ENCODE measurements around the gene SCFD1. TPM values are rescaled to one million over a fixed set of nuclear protein-coding genes. Genes with fewer than 3 reads are reported as not detected.

Gene SCFD1
- total RNA-seq, 2 experiments from 2014 or later: 59.2 to 61.7 TPM

DNA sequence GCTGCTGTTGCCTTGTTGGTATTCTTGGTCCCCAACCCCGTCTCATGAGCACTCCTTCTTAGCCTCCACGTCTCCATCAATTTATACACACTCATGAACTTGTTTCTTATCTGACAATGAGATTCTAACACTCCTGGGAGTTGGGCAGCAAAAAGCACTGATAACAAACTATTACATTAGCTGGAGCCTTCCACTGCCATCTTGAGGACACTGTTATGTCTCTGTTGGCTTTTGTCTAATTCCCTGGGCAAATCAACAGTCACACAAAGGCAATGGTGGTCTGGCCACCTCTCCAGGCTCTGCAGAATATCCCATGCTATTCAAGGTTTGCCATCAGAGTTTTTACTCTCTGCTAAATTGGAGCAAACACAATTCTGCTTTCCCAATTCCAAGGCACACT is 134.5 kb downstream of the SCFD1 start:
- no peak for DNase-seq
- H3K27me3 Mint-ChIP-seq: peaks cover 2% of the 10 kb centered on the region
- H3K27ac Mint-ChIP-seq: no peak overlapping the region
- no peaks in the 10 kb centered on the region for H3K4me1 Mint-ChIP-seq
- H3K9me3 Mint-ChIP-seq: no peaks in the 10 kb centered on the region
- no peak overlapping the region for H3K4me3 Mint-ChIP-seq
- ChIA-PET POLR2A (no interaction called here), CTCF (no interaction called here)
- no peaks in the 10 kb centered on the region for H3K36me3 Mint-ChIP-seq (ENCODE audit: low read depth)

DNA sequence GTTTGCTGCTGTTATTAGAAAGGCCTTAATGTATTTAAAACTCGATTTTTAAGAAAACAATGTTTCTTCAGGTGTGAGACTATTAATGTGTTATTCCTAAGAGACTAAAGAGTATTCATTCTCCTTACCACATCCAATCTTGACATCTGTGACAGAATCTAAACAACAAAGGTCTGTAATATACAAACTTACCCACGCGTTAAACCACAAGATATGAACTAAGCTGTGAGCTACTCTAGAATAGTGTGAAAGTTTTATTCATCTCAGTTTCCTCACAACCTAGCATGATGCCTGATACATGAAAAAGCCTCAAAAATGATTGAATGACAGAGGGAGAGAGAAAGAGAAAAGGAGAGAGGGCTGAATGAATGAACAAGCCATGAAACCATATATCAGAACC is 135.0 kb downstream of the SCFD1 start:
- no peaks in the 10 kb centered on the region for H3K9me3 Mint-ChIP-seq
- H3K4me3 Mint-ChIP-seq: no peak overlapping the region
- no peaks in the 10 kb centered on the region for H3K4me1 Mint-ChIP-seq
- DNase-seq: no peak
- ChIA-PET CTCF (no interaction called here), POLR2A (no interaction called here)
- H3K36me3 Mint-ChIP-seq (ENCODE audit: low read depth): no peaks in the 10 kb centered on the region
- peaks cover 2% of the 10 kb centered on the region for H3K27me3 Mint-ChIP-seq
- H3K27ac Mint-ChIP-seq: no peak overlapping the region

DNA sequence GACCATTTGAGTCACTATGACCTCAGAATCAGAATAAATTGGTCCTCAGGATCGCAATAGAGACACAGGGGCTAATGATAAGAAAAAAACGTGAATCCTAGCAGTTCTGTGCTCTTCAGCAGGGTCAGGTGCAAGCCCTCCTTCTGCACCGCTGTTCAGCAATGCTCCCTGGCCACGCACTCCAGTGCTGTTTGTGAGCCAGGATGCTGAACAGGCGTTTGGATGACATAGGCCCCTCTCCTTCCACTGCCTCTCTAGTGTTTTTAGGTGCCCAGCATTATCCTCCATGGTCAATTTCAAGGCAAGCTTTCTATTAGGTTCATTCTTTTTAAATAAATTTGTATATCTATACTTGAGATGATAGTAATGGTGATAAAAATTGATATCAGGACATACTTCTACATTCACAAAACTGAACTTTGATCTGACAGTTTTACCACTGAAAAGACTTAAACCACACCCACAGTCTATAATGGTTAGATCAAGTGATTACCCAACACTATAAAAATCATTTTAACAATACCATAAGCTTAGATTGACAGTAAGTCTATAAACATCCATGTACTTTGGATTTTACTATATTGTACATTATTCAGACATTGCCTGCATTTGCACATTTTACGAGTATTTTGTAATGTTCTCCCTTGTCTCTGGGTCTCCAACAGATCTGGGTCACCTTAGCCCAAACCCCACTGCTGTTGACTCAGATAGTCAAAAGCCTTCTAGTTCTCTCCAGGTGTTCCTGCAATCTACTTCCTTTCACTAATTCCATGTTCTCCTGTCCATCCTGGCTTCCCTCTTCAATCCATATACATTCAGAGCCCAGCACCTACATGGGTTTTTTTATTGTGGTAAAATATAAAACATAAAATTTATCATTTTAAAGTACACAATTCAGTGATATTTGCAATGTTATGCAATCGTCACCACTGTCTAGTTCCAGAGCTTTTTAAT is 137.3 kb downstream of the SCFD1 start:
- no peaks in the 10 kb centered on the region for H3K4me1 Mint-ChIP-seq

DNA sequence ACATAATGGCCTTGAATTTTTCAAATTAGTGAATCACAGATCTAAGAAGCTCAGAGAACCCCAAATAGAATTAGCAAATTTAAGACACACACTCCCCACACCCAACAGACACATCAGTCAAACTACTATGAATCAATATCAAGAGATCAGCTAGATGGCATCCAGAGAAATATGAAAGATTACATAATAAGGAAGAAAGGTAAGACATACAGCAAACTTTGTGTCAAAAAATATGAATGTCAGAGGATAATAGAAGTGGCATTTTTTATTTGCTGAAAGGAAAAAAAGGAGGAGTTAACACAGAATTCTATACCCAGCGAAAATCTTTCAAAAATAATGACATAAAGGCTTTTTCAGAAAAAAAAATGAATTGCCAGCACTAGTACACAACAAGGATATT is 141.8 kb downstream of the SCFD1 start:
- Mint-ChIP-seq H3K9me3 (peaks cover 9% of the 10 kb centered on the region), H3K4me3 (no peak overlapping the region), H3K27me3 (peaks cover 8% of the 10 kb centered on the region), H3K36me3 (ENCODE audit: low read depth) (no peaks in the 10 kb centered on the region), H3K27ac (no peak overlapping the region), H3K4me1 (no peaks in the 10 kb centered on the region)
- DNase-seq: no peak
- ChIA-PET CTCF (no interaction called here), POLR2A (no interaction called here)

More for the DNA sequence above, 137.3 kb downstream of the SCFD1 start:
- Mint-ChIP-seq H3K27ac (no peak overlapping the region), H3K27me3 (peaks cover 6% of the 10 kb centered on the region), H3K4me3 (no peak overlapping the region), H3K36me3 (ENCODE audit: low read depth) (no peaks in the 10 kb centered on the region), H3K9me3 (peaks cover 9% of the 10 kb centered on the region)
- ChIA-PET POLR2A (no interaction called here), CTCF (no interaction called here)
- no peak for DNase-seq

DNA sequence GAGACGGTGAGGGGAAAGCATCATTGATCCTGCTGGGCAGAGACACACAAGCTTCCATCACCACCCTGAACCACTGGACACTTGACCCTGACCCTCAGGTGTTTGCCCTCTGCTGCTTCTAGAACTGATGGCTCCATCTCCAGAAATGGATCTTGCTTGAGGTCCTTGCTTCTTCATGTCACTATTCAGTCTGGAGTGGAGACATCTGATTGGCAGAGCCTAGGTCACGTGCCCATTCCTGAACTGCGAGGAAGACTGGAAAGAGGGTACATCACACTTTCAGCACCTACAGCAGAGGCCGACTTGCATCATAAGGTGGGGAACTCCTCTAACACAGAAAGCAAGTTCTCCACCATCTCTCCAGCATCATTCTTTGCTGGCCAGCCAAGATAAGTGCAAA is 145.5 kb downstream of the SCFD1 start:
- H3K27me3 Mint-ChIP-seq: peaks cover 33% of the 10 kb centered on the region

DNA sequence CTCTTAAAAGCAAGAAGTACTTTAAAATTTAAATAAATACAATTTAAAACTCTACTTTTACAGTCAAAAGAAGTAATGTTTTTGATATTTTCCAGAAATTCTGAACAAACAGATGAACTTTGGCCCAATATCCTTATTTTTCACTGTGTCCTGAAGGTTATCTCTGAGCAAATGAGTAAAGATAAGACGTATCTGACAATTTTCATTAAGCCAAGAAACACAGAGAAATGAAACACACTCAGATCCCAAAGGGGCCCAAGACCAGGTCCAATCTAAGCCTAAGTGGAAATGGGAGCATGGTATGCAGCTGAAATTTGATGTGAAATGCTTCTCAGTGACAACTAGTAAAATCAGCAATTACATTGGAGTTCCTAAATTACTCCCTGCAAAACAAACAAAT is 146.7 kb downstream of the SCFD1 start:
- no peaks in the 10 kb centered on the region for H3K36me3 Mint-ChIP-seq (ENCODE audit: low read depth)
- H3K27me3 Mint-ChIP-seq: peaks cover 33% of the 10 kb centered on the region
- H3K4me3 Mint-ChIP-seq: no peak overlapping the region
- ChIA-PET POLR2A (no interaction called here), CTCF (no interaction called here)
- no peak overlapping the region for H3K27ac Mint-ChIP-seq
- peaks cover 4% of the 10 kb centered on the region for H3K9me3 Mint-ChIP-seq
- H3K4me1 Mint-ChIP-seq: no peaks in the 10 kb centered on the region
- no peak for DNase-seq

More for the DNA sequence above, 145.5 kb downstream of the SCFD1 start:
- H3K4me3 Mint-ChIP-seq: no peak overlapping the region
- H3K27ac Mint-ChIP-seq: no peak overlapping the region
- CTCF ChIA-PET: no interaction called here
- POLR2A ChIA-PET: no interaction called here
- no peaks in the 10 kb centered on the region for H3K4me1 Mint-ChIP-seq
- H3K36me3 Mint-ChIP-seq (ENCODE audit: low read depth): no peaks in the 10 kb centered on the region
- no peak for DNase-seq
- peaks cover 9% of the 10 kb centered on the region for H3K9me3 Mint-ChIP-seq

DNA sequence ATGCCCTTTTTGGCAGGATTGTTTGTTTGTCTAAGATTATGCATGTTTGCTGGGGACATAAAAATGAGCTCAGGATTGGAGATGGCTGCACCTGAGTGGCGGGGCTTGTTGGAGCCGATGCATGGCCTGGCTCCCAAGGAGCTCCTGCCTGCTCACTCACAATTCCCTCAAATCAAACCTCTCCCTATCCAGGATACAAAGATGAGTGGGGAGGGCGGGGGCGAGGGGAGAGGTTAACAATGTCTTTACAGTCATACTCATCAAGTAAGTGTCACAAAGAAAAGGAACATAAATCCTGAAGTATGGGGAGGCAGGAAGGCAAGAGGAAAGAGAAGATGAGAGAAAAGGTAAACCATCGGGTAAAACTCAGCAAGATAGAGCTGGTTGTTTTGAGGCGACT is 148.3 kb downstream of the SCFD1 start:
- CTCF ChIA-PET: no interaction called here
- H3K4me3 Mint-ChIP-seq: no peak overlapping the region
- peaks cover 32% of the 10 kb centered on the region for H3K27me3 Mint-ChIP-seq
- no peaks in the 10 kb centered on the region for H3K36me3 Mint-ChIP-seq (ENCODE audit: low read depth)
- no peaks in the 10 kb centered on the region for H3K9me3 Mint-ChIP-seq
- H3K4me1 Mint-ChIP-seq: no peaks in the 10 kb centered on the region
- H3K27ac Mint-ChIP-seq: no peak overlapping the region
- DNase-seq: no peak
- POLR2A ChIA-PET: no interaction called here

DNA sequence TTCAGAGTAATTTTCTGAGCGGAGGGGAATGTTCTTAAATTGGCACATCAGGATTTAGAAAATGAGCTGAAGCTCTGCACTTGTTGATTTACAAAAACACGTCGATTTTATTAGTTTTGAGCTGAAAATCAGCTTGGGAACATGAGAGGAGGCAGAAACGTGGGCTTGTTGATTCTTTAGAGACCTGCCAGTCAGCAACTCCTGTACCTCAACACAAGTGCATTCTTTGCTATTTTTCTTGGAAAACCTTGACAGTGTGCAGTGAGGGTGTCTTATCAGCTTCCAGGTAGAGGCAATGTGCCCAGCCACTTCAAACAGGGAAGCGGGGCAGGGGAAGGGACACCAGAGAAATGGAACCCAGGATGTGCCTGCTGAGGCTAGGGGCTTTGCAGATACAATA is 149.5 kb downstream of the SCFD1 start:
- CTCF ChIA-PET: no interaction called here
- no peak overlapping the region for H3K4me3 Mint-ChIP-seq
- H3K27me3 Mint-ChIP-seq: peaks cover 32% of the 10 kb centered on the region
- no peaks in the 10 kb centered on the region for H3K4me1 Mint-ChIP-seq
- DNase-seq: no peak
- no peak overlapping the region for H3K27ac Mint-ChIP-seq
- POLR2A ChIA-PET: no interaction called here
- H3K9me3 Mint-ChIP-seq: no peaks in the 10 kb centered on the region
- H3K36me3 Mint-ChIP-seq (ENCODE audit: low read depth): no peaks in the 10 kb centered on the region

DNA sequence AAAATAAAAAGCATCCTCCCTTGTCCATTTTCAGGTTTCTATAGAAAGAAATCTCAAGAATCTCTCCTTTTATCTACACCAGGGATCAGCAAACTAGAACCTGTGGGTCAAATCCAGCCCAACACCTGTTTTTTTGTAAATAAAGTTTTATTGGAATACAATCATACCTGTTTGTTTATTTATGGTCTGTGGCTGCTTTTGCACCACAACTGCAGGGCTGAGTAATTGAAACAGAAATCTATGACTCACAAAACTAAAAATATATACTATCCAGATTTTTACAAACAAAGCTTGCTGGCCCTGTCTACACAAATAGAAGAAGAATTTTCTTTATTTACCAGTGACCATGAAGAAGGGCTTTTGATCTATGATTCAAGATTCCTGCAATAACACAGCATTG is 157.1 kb downstream of the SCFD1 start:
- Mint-ChIP-seq H3K4me3 (no peak overlapping the region), H3K27me3 (peaks cover 16% of the 10 kb centered on the region), H3K27ac (no peak overlapping the region), H3K9me3 (no peaks in the 10 kb centered on the region), H3K36me3 (ENCODE audit: low read depth) (no peaks in the 10 kb centered on the region), H3K4me1 (no peaks in the 10 kb centered on the region)
- DNase-seq: no peak
- ChIA-PET POLR2A (no interaction called here), CTCF (no interaction called here)

Other genes with a start within 250 kb of the SCFD1 start
- 10 to 100 TPM; 33.6 to 39.2 TPM for gene G2E3, start 63.2 kb upstream of the SCFD1 start, total RNA-seq

Data from activated CD4-positive, alpha-beta T cell treated with anti-CD3 and anti-CD28 coated beads, Interleukin-2, amount 10 ng/mL, durations not matched to agents 7 days and 5 days (primary cell).